PC-3 (cell line): ENCODE results near the gene CCDC179.

Experiments used
- EZH2 ChIP-seq: fragments of 300-600 bp; sonication (generic); IDR thresholded peaks from one replicate; pipeline ENCODE4 v1.6.1; 2017; ENCODE audit warnings: antibody characterized with exemption, mild to moderate bottlenecking, low read length; ENCODE audit not compliant: unreplicated experiment
- EZH2phosphoT487 ChIP-seq: fragments of 300-600 bp; sonication (generic); IDR thresholded peaks from 2 replicates; pipeline ENCODE4 v1.6.1; 2018; ENCODE audit warnings: mild to moderate bottlenecking, antibody characterized with exemption, low read length, borderline replicate concordance
- TF ChIP-seq, protein P1 (sequence below): fragments of 300-600 bp; sonication (generic); conservative IDR thresholded peaks from 2 replicates; pipeline ENCODE4 v1.5.1; 2017; ENCODE audit warnings: antibody characterized with exemption, low read depth, mild to moderate bottlenecking, low read length

DNA sequence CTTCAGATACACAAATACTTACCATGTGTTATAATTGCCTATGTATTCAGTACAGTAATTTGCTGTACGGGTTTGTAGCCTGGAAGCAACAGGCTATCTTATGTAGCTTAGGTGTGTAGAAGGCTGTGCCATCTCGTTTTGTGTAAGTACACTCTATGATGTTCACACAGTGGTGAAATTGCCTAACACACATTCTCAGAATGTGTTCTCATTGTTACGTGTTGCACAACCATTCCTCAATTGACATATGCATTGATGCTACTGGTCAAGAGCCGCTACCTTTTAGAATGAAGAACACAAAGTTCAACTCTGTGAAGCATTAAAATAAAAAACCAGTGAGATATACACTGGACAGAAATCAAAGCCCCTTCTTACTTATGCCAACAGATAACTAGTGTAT is 57.4 kb downstream of the CCDC179 start:
- TF ChIP-seq, protein P1, sequence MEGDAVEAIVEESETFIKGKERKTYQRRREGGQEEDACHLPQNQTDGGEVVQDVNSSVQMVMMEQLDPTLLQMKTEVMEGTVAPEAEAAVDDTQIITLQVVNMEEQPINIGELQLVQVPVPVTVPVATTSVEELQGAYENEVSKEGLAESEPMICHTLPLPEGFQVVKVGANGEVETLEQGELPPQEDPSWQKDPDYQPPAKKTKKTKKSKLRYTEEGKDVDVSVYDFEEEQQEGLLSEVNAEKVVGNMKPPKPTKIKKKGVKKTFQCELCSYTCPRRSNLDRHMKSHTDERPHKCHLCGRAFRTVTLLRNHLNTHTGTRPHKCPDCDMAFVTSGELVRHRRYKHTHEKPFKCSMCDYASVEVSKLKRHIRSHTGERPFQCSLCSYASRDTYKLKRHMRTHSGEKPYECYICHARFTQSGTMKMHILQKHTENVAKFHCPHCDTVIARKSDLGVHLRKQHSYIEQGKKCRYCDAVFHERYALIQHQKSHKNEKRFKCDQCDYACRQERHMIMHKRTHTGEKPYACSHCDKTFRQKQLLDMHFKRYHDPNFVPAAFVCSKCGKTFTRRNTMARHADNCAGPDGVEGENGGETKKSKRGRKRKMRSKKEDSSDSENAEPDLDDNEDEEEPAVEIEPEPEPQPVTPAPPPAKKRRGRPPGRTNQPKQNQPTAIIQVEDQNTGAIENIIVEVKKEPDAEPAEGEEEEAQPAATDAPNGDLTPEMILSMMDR = no peak
- TF ChIP-seq EZH2 (no peak), EZH2phosphoT487 (no peak)
